Measurements from ENCODE around the gene RGS6. TPM values are rescaled to one million over a fixed set of nuclear protein-coding genes. Genes with fewer than 3 reads are reported as not detected.

RGS6 gene
- total RNA-seq, 1 donor, result not detected

DNA sequence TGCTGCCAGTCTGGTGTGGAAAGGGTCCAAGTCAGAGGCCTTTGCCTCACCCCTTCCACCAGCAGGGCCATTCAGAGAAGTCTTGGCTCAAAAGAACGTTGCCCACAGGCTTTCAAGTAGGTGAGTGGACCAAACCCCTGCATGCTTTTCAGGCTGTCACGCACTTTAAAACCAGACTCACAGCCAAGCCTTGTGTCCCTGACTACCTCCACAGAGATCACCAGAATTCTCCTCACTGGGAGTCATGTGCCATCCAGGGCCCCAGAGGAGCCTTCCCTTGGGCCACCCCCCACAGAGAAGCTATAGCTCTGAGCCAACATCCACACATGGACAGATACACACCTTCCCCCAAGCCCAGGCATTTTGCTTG lies 678.6 kb downstream of the RGS6 start:
- no peak overlapping the region for H3K4me3 ChIP-seq (ENCODE audit: insufficient read depth, low read length)
- no peak overlapping the region for H2AFZ ChIP-seq (ENCODE audit: low read length)
- H3K79me2 ChIP-seq (ENCODE audit: insufficient read depth, low read length), result no peaks in the 10 kb centered on the region
- no peaks in the 10 kb centered on the region for H3K27me3 ChIP-seq (ENCODE audit: insufficient read depth, low read length)
- no peak overlapping the region for H3K4me2 ChIP-seq (ENCODE audit: insufficient read depth, low read length)
- no peaks in the 10 kb centered on the region for H4K20me1 ChIP-seq (ENCODE audit: insufficient read depth, low read length)
- DNase-seq (ENCODE audit: insufficient read length, low spot score, missing footprints), result peak; percentile 46
- H3K9me3 ChIP-seq (ENCODE audit: low read depth, low read length), result no peaks in the 10 kb centered on the region
- H3K27ac ChIP-seq (ENCODE audit: low read depth, low read length), result no peak overlapping the region
- no peaks in the 10 kb centered on the region for H3K36me3 ChIP-seq (ENCODE audit: insufficient read depth, low read length)
- TF ChIP-seq, protein P1, sequence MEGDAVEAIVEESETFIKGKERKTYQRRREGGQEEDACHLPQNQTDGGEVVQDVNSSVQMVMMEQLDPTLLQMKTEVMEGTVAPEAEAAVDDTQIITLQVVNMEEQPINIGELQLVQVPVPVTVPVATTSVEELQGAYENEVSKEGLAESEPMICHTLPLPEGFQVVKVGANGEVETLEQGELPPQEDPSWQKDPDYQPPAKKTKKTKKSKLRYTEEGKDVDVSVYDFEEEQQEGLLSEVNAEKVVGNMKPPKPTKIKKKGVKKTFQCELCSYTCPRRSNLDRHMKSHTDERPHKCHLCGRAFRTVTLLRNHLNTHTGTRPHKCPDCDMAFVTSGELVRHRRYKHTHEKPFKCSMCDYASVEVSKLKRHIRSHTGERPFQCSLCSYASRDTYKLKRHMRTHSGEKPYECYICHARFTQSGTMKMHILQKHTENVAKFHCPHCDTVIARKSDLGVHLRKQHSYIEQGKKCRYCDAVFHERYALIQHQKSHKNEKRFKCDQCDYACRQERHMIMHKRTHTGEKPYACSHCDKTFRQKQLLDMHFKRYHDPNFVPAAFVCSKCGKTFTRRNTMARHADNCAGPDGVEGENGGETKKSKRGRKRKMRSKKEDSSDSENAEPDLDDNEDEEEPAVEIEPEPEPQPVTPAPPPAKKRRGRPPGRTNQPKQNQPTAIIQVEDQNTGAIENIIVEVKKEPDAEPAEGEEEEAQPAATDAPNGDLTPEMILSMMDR (IDR thresholded peaks at IDR 0.05; ENCODE audit: extremely low read depth, low read depth, low read length), result no peak
- peaks cover 33% of the 10 kb centered on the region for H3K4me1 ChIP-seq (ENCODE audit: insufficient read depth, low read length)

GRCh38 chr14:72611506-72611905 lies 679.3 kb downstream of the RGS6 start:
- Histone ChIP-seq H3K4me3 (ENCODE audit: insufficient read depth, low read length) (no peak overlapping the region), H3K9me3 (ENCODE audit: low read depth, low read length) (no peaks in the 10 kb centered on the region), H3K4me2 (ENCODE audit: insufficient read depth, low read length) (no peak overlapping the region), H3K27ac (ENCODE audit: low read depth, low read length) (no peak overlapping the region), H3K36me3 (ENCODE audit: insufficient read depth, low read length) (no peaks in the 10 kb centered on the region), H4K20me1 (ENCODE audit: insufficient read depth, low read length) (no peaks in the 10 kb centered on the region), H3K79me2 (ENCODE audit: insufficient read depth, low read length) (no peaks in the 10 kb centered on the region), H3K4me1 (ENCODE audit: insufficient read depth, low read length) (peaks cover 40% of the 10 kb centered on the region), H3K27me3 (ENCODE audit: insufficient read depth, low read length) (no peaks in the 10 kb centered on the region), H2AFZ (ENCODE audit: low read length) (no peak overlapping the region)
- no peak for DNase-seq (ENCODE audit: insufficient read length, low spot score, missing footprints)
- TF ChIP-seq, protein P1 (IDR thresholded peaks at IDR 0.05; ENCODE audit: extremely low read depth, low read depth, low read length), result no peak

GRCh38 chr14:72612041-72612440 lies 679.8 kb downstream of the RGS6 start:
- TF ChIP-seq, protein P1 (IDR thresholded peaks at IDR 0.05; ENCODE audit: extremely low read depth, low read depth, low read length), result no peak
- Histone ChIP-seq H3K36me3 (ENCODE audit: insufficient read depth, low read length) (no peaks in the 10 kb centered on the region), H3K9me3 (ENCODE audit: low read depth, low read length) (no peaks in the 10 kb centered on the region), H3K27ac (ENCODE audit: low read depth, low read length) (no peak overlapping the region), H3K27me3 (ENCODE audit: insufficient read depth, low read length) (no peaks in the 10 kb centered on the region), H3K4me1 (ENCODE audit: insufficient read depth, low read length) (peaks cover 43% of the 10 kb centered on the region), H4K20me1 (ENCODE audit: insufficient read depth, low read length) (no peaks in the 10 kb centered on the region), H3K4me2 (ENCODE audit: insufficient read depth, low read length) (no peak overlapping the region), H3K4me3 (ENCODE audit: insufficient read depth, low read length) (no peak overlapping the region), H2AFZ (ENCODE audit: low read length) (no peak overlapping the region), H3K79me2 (ENCODE audit: insufficient read depth, low read length) (no peaks in the 10 kb centered on the region)
- DNase-seq (ENCODE audit: insufficient read length, low spot score, missing footprints), result no peak

DNA sequence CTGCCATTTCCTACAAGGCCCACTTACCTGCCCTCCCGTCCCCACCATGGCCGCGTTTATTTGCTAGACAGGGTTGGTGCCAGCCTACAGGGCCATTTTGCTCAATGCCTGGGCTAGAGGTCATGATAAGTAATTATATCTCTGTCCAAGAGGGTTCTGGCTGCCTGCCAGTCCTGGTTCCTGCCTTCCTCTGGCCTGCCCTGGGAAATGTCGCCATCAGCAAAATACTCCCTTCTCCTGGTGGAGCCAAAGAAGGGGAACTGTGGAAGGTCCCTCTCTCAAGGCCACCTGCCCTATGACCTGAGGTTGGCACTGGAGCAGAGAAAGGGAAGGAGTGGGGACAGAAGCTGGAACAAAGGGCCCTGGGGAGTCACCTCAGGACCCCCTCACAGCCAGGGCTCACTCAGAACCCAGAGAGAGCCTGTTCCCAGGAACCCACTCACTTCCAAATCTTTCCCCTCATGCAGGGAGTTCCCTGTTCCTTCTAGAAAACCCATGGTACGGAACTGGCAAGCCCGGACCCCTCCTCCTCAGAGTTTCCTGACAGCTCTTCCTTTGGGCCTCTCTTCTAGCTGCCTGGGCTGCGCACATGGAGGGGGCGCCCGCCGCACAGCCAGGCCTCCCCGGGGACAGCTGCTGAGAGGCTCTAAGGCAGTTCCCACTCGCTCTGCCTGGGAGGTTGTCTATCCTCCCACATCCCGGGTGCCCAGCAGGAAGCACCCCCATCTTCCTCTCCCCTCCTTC lies 681.2 kb downstream of the RGS6 start:
- no peaks in the 10 kb centered on the region for H3K27me3 ChIP-seq (ENCODE audit: insufficient read depth, low read length)
- TF ChIP-seq, protein P1 (IDR thresholded peaks at IDR 0.05; ENCODE audit: extremely low read depth, low read depth, low read length), result no peak
- H4K20me1 ChIP-seq (ENCODE audit: insufficient read depth, low read length), result no peaks in the 10 kb centered on the region
- H3K4me3 ChIP-seq (ENCODE audit: insufficient read depth, low read length), result no peak overlapping the region
- H3K9me3 ChIP-seq (ENCODE audit: low read depth, low read length), result no peaks in the 10 kb centered on the region
- no peak overlapping the region for H2AFZ ChIP-seq (ENCODE audit: low read length)
- no peak overlapping the region for H3K4me2 ChIP-seq (ENCODE audit: insufficient read depth, low read length)
- H3K4me1 ChIP-seq (ENCODE audit: insufficient read depth, low read length), result peaks cover 36% of the 10 kb centered on the region
- no peak overlapping the region for H3K27ac ChIP-seq (ENCODE audit: low read depth, low read length)
- H3K36me3 ChIP-seq (ENCODE audit: insufficient read depth, low read length), result no peaks in the 10 kb centered on the region
- DNase-seq (ENCODE audit: insufficient read length, low spot score, missing footprints), result peak; percentile 51
- H3K79me2 ChIP-seq (ENCODE audit: insufficient read depth, low read length), result no peaks in the 10 kb centered on the region

Data from osteoblast (primary cell).